Measurements from ENCODE around the gene CREB3L2. TPM values are rescaled to one million over a fixed set of nuclear protein-coding genes. Genes with fewer than 3 reads are reported as not detected.

CREB3L2 gene
- total and polyA plus RNA-seq, 2 donors (not counting 1 experiment from before 2014, with no cell fraction given) = 13.8 to 25.1 TPM

DNA sequence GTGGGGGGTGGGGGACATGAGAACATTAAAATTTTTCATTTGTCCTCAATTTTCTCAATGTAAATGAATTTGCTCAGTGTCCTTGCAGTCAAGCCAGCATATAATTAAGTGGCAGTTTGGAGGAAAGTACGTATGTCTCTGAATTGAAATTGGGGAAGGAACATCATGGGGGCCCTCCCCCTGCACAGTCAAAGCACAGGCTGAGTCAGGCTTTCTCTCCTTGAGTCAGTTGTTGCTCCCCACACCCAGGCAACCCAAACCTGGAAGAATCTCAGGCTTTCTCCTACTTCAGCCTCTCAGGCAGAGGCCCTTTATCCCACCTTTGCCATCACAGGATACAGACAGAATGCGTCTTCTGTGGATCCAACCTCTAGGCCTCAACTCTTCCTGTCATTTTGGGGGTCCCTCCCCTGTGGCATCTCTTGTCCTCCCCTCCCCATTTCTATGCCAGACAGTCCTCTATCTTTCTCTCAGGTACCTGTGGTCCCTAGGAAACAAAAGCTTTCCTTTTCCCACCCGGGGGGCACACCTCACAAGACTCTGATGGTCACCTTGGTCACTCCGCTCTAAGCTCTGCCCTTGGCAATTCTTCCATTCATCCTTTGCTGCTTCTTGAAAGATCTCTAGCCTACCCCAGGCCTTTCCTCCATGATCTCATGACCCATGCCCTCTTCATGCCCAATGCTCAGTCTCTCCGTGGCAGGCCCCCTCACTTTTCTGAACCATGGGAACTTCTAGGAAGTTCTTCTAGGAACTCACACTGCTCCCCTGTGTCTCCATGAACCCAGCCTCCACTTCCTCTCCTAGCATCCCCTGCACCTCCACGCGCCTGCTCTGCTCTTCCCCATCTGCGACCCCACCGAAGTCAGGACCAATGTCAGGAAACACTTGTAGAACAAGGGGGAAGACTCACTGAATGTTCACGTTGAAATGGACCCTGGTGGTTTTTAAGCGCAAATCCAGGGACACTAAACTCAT lies 40.4 kb downstream of the CREB3L2 start:
- intact Hi-C loops (cut with micrococcal nuclease) = no loop called here
- POLR2A ChIA-PET = no interaction called here
- H3K4me1 Mint-ChIP-seq = peaks cover 28% of the 10 kb centered on the region
- Histone ChIP-seq H2AFZ (ENCODE audit: insufficient read depth, low read depth, low read length, poor library complexity, severe bottlenecking) (no peak overlapping the region), H3K27ac (ENCODE audit: low read length in 2 of 2) (no peak overlapping the region), H3K79me2 (ENCODE audit: control insufficient read depth, insufficient read depth, low read length) (peaks cover 15% of the 10 kb centered on the region), H3K27me3 (replicated peaks in 1 of 4; ENCODE audit: control extremely low read depth in 1 of 4, control insufficient read depth in 3 of 4, insufficient read depth in 4 of 4, low read length in 3 of 4) (no peaks in the 10 kb centered on the region), H4K20me1 (ENCODE audit: control insufficient read depth, insufficient read depth, low read length, poor library complexity, severe bottlenecking) (peaks cover 6% of the 10 kb centered on the region), H3K4me1 (ENCODE audit: control insufficient read depth in 2 of 2, insufficient read depth in 2 of 2, low read length in 2 of 2) (peaks cover 7 to 13% of the 10 kb centered on the region in 2 donors), H3K4me3 (ENCODE audit: control extremely low read depth in 1 of 5, extremely low read depth in 1 of 5, insufficient read depth in 1 of 5, low read depth in 2 of 5, low read length in 4 of 5) (no peak overlapping the region), H3K36me3 (replicated peaks in 1 of 2; ENCODE audit: control extremely low read depth in 1 of 2, control insufficient read depth in 1 of 2, extremely low read depth in 1 of 2, insufficient read depth in 2 of 2, low read length in 1 of 2) (no peaks in the 10 kb centered on the region), H3K9me3 (ENCODE audit: control extremely low read depth in 1 of 3, control insufficient read depth in 2 of 3, insufficient read depth in 1 of 3, low read length in 2 of 3) (no peaks in the 10 kb centered on the region), H3K9ac (ENCODE audit: low read length) (no peak overlapping the region), H3K4me2 (replicated peaks; ENCODE audit: low read depth, low read length, poor library complexity, severe bottlenecking) (no peak overlapping the region)
- no peak overlapping the region for H3K27ac Mint-ChIP-seq
- ATAC-seq (ENCODE audit: low read depth) = peak; percentile 24
- no peaks in the 10 kb centered on the region for H3K9me3 Mint-ChIP-seq (ENCODE audit: insufficient read depth)
- H3K4me3 Mint-ChIP-seq = no peak overlapping the region
- no peak for TF ChIP-seq EZH2 (IDR thresholded peaks at IDR 0.05; ENCODE audit: borderline replicate concordance, insufficient read depth, low read depth, low read length, poor library complexity, severe bottlenecking)
- TF ChIP-seq, protein P1, sequence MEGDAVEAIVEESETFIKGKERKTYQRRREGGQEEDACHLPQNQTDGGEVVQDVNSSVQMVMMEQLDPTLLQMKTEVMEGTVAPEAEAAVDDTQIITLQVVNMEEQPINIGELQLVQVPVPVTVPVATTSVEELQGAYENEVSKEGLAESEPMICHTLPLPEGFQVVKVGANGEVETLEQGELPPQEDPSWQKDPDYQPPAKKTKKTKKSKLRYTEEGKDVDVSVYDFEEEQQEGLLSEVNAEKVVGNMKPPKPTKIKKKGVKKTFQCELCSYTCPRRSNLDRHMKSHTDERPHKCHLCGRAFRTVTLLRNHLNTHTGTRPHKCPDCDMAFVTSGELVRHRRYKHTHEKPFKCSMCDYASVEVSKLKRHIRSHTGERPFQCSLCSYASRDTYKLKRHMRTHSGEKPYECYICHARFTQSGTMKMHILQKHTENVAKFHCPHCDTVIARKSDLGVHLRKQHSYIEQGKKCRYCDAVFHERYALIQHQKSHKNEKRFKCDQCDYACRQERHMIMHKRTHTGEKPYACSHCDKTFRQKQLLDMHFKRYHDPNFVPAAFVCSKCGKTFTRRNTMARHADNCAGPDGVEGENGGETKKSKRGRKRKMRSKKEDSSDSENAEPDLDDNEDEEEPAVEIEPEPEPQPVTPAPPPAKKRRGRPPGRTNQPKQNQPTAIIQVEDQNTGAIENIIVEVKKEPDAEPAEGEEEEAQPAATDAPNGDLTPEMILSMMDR (IDR thresholded peaks at IDR 0.05) = no peak
- DNase-seq = no peak
- no peaks in the 10 kb centered on the region for H3K27me3 Mint-ChIP-seq
- WGBS (ENCODE audit: insufficient coverage) = 84% methylated on average over 6 of the region's 11 CpGs
- CTCF ChIA-PET = no interaction called here

DNA sequence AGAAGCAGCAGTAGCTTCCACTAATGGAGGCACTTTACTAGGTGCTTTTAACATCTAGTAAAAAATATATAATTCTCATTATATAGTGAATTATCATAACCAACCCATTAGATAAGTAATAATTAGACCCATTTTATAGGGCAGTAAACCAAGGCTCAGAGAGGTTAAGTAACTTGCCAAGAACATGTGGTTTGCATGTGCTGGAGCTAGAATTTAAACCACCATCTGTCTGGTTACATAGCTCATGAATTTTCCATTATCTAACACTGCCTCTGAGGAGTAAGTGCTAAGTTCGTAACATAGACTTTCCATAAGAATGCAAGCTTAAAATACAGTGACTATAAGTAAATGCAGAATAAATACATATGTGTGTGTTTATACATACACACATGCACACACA lies 41.9 kb downstream of the CREB3L2 start:
- Histone ChIP-seq H3K79me2 (ENCODE audit: control insufficient read depth, insufficient read depth, low read length) (peaks cover 21% of the 10 kb centered on the region), H3K9me3 (ENCODE audit: control extremely low read depth in 1 of 3, control insufficient read depth in 2 of 3, insufficient read depth in 1 of 3, low read length in 2 of 3) (no peaks in the 10 kb centered on the region), H3K36me3 (replicated peaks in 1 of 2; ENCODE audit: control extremely low read depth in 1 of 2, control insufficient read depth in 1 of 2, extremely low read depth in 1 of 2, insufficient read depth in 2 of 2, low read length in 1 of 2) (no peaks in the 10 kb centered on the region), H4K20me1 (ENCODE audit: control insufficient read depth, insufficient read depth, low read length, poor library complexity, severe bottlenecking) (no peaks in the 10 kb centered on the region), H3K4me2 (replicated peaks; ENCODE audit: low read depth, low read length, poor library complexity, severe bottlenecking) (no peak overlapping the region), H3K4me1 (ENCODE audit: control insufficient read depth in 2 of 2, insufficient read depth in 2 of 2, low read length in 2 of 2) (peaks cover 7 to 13% of the 10 kb centered on the region in 2 donors), H3K4me3 (ENCODE audit: control extremely low read depth in 1 of 5, extremely low read depth in 1 of 5, insufficient read depth in 1 of 5, low read depth in 2 of 5, low read length in 4 of 5) (no peak overlapping the region), H3K27me3 (replicated peaks in 1 of 4; ENCODE audit: control extremely low read depth in 1 of 4, control insufficient read depth in 3 of 4, insufficient read depth in 4 of 4, low read length in 3 of 4) (no peaks in the 10 kb centered on the region), H2AFZ (ENCODE audit: insufficient read depth, low read depth, low read length, poor library complexity, severe bottlenecking) (no peak overlapping the region), H3K9ac (ENCODE audit: low read length) (no peak overlapping the region), H3K27ac (ENCODE audit: low read length in 2 of 2) (no peak overlapping the region)
- Mint-ChIP-seq H3K4me3 (no peak overlapping the region), H3K27me3 (no peaks in the 10 kb centered on the region), H3K27ac (no peak overlapping the region), H3K9me3 (ENCODE audit: insufficient read depth) (no peaks in the 10 kb centered on the region), H3K4me1 (peaks cover 26% of the 10 kb centered on the region)
- DNase-seq (no peak), ATAC-seq (ENCODE audit: low read depth) (no peak)
- ChIA-PET CTCF (no interaction called here), POLR2A (no interaction called here)
- WGBS (ENCODE audit: insufficient coverage) = no CpG with 5 or more reads among the region's 1 CpG
- TF ChIP-seq, protein P1 (IDR thresholded peaks at IDR 0.05) = no peak
- TF ChIP-seq EZH2 (IDR thresholded peaks at IDR 0.05; ENCODE audit: borderline replicate concordance, insufficient read depth, low read depth, low read length, poor library complexity, severe bottlenecking) = no peak
- intact Hi-C loops (cut with micrococcal nuclease) = no loop called here

Data from B cell (primary cell).